Aorta (tissue), 5 donors: ENCODE measurements around the gene BPHL. TPM values are rescaled to one million over a fixed set of nuclear protein-coding genes. Genes with fewer than 3 reads are reported as not detected.

Experiments
- ATAC-seq: fragments of 200-7000 bp; cut with Tn5 transposase; one replicate; pipeline ENCODE4 v1.9.1; 2022; ENCODE audit warnings: moderate library complexity; ENCODE audit not compliant: low FRiP score
- DNase-seq, 2 donors: peaks; one replicate each; pipeline ENCODE4 v3.0.0-alpha.2; 2020
- H3K27ac ChIP-seq, 2 donors: one replicate each; pipeline ENCODE4 v1.5.1; 2013; ENCODE audit warnings: low read length in 2 of 2, mild to moderate bottlenecking in 2 of 2, moderate library complexity in 2 of 2, control low read depth in 1 of 2, inconsistent platforms in 1 of 2, low read depth in 1 of 2
- H3K27me3 ChIP-seq, 2 donors: one replicate each; pipeline ENCODE4 v1.6.1; 2013; ENCODE audit warnings: control low read depth in 1 of 2, low read length in 1 of 2, mild to moderate bottlenecking in 1 of 2, moderate library complexity in 1 of 2; ENCODE audit not compliant: insufficient read depth in 2 of 2, control insufficient read depth in 1 of 2
- H3K36me3 ChIP-seq, 2 donors: one replicate each; pipeline ENCODE4 v1.6.1; 2013; ENCODE audit warnings: control low read depth in 1 of 2, low read length in 1 of 2, mild to moderate bottlenecking in 1 of 2; ENCODE audit not compliant: insufficient read depth in 2 of 2, control insufficient read depth in 1 of 2
- H3K4me1 ChIP-seq, 2 donors: one replicate each; pipeline ENCODE4 v1.6.1; 2013; ENCODE audit warnings: low read length in 2 of 2, control low read depth in 1 of 2, mild to moderate bottlenecking in 1 of 2, moderate library complexity in 1 of 2; ENCODE audit not compliant: insufficient read depth in 2 of 2, control insufficient read depth in 1 of 2
- H3K4me3 ChIP-seq, 2 donors: one replicate each; pipeline ENCODE4 v1.5.1; 2013; ENCODE audit warnings: low read length in 2 of 2, control low read depth in 1 of 2, mild to moderate bottlenecking in 1 of 2
- H3K9me3 ChIP-seq: one replicate; pipeline ENCODE4 v1.6.1; 2013; ENCODE audit warnings: mild to moderate bottlenecking, low read length; ENCODE audit not compliant: control insufficient read depth
- WGBS, 2 donors: extraction: QIAGEN DNeasy Blood & Tissue Kit; methylation state at CpG; one replicate each; pipeline ENCODE4 v1.1.7; 2013; 5-methylcytosine and 5-hydroxymethylcytosine counted together
- intact Hi-C, 2 donors: fragments of 100-400 bp; cut with DNase I; formaldehyde crosslinking; loops; one replicate each; pipeline versions ENCODE4 v1.14.2 to v1.15.0; 2022
- polyA plus RNA-seq, 2 donors: library from polyadenylated mRNA; stranded (reverse); fragments of 200-250 nt; gene quantifications; one replicate each; pipeline ENCODE4 v1.2.3, GENCODE V29; 2013
- total RNA-seq, 2 donors: library from RNA; stranded (reverse); fragmentation: NEBNext Ultra II Directional; extraction: Animal tissue kit (Norgen Biotek cat#: 25700); gene quantifications; one replicate each; pipeline ENCODE4 v1.2.1, GENCODE V29; 2021
- donor health status: healthy with polysubstance abuse.
- donor health status: Bipolar disorder and iron deficiency.
- donor health status: DM: no; HTN: no; CAD: no.
- donor health status: DM: no; HTN: no; CAD: no.
- donor health status: DM: yes; HTN: yes; CAD: no.

BPHL gene
- total and polyA plus RNA-seq, 4 donors: 6.4 to 18.7 (median 15.4) TPM

DNA sequence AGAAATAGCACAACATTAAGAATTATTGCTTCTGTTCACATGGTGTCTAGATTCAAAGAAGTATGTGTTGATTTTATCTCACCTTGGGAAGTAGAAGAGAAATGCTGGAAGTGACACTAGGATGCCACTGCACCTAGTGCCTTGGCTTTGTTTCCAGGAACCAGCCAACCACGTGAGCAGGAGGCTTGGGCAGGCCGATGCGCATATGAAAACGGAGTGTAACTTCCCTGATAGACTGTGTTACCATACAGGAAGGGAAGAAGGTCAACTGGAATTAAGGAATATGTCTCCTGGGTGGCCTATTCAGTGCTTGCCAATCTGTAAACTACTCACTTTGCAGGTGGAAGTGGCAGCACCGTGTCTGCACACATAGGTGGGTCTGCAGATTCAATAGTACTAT lies 80.9 kb downstream of the BPHL start:
- intact Hi-C loops: no loop called here
- Histone ChIP-seq H3K4me3 (no peak overlapping the region), H3K4me1 (no peaks in the 10 kb centered on the region), H3K36me3 (no peaks in the 10 kb centered on the region), H3K9me3 (peaks cover 1% of the 10 kb centered on the region), H3K27ac (no peak overlapping the region), H3K27me3 (no peaks in the 10 kb centered on the region)
- ATAC-seq (no peak), DNase-seq (no peak)
- 90 to 92% methylated on average over 5 of the region's 5 CpGs for WGBS, 2 donors

DNA sequence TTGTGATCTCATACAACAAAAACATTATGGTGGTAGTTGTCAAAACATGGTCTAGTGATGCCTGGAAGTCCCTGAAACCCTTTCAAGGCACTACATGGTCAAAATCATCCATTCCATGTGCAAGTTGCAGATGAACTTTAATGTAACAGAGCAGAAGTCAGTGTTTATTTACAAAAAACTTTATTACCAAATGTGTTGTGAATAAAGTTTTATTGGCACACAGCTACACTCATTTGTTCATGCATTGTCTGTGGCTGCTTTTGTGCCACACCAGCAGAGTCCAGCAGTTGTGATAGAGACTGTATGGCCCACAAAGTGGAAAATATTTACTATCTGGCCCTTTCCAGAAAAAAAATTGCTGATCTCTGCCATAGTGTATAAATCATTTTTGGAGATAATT lies 82.2 kb downstream of the BPHL start:
- Histone ChIP-seq H3K36me3 (no peaks in the 10 kb centered on the region), H3K27me3 (no peaks in the 10 kb centered on the region), H3K9me3 (peaks cover 3% of the 10 kb centered on the region), H3K4me1 (no peaks in the 10 kb centered on the region), H3K4me3 (no peak overlapping the region), H3K27ac (no peak overlapping the region)
- intact Hi-C loops: no loop called here
- ATAC-seq: no peak
- DNase-seq: no peak

DNA sequence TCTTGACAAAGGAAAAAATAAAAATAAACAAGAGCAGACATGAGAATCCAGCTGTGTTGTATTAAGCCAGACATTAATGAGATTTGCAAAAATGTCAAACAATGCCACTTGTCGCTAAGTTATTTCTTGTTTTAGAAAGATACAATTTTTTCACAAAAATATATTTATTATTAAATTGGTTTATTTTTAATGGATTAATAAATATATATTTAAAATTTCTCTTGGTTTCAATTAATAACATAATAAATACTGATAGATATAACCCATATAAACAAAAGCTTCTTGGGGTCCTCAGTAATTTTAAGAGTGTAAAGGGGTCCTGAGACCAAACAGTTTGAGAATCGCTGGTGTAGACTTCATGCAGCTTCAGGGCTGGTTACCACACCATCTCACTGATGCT lies 82.9 kb downstream of the BPHL start:
- peaks cover 3% of the 10 kb centered on the region for H3K9me3 ChIP-seq
- 95 to 100% methylated on average over 2 of the region's 2 CpGs for WGBS, 2 donors

More for the DNA sequence above, 82.9 kb downstream of the BPHL start:
- Histone ChIP-seq H3K36me3 (no peaks in the 10 kb centered on the region), H3K4me1 (no peaks in the 10 kb centered on the region), H3K4me3 (no peak overlapping the region), H3K27ac (no peak overlapping the region), H3K27me3 (no peaks in the 10 kb centered on the region)
- DNase-seq (no peak), ATAC-seq (no peak)
- intact Hi-C loops: no loop called here

Other genes starting within 250 kb of the BPHL start
- gene SERPINB9, start 215.4 kb upstream of the BPHL start, total RNA-seq: 10 to 100 TPM; 11.5 to 14.5 TPM
- 1 to 10 TPM; 4.9 to 5.4 TPM for gene SERPINB9, start 215.4 kb upstream of the BPHL start, polyA plus RNA-seq
- 100 to 1,000 TPM; 111 to 132 TPM for gene SERPINB6, start 147.1 kb upstream of the BPHL start, total RNA-seq
- 100 to 1,000 TPM; 174 to 243 TPM for gene SERPINB6, start 147.1 kb upstream of the BPHL start, polyA plus RNA-seq
- gene NQO2, start 118.8 kb upstream of the BPHL start, total RNA-seq: 10 to 100 TPM; 23.2 to 40.3 TPM
- gene NQO2, start 118.8 kb upstream of the BPHL start, polyA plus RNA-seq: 10 to 100 TPM; 58.6 to 58.9 TPM
- gene RIPK1, start 50.2 kb upstream of the BPHL start, total RNA-seq: 10 to 100 TPM; 23.1 to 27.3 TPM
- 10 to 100 TPM in 1 of 2 donors, 1 to 10 TPM in 1; 9.9 to 21.8 TPM for gene RIPK1, start 50.2 kb upstream of the BPHL start, polyA plus RNA-seq
- 10 to 100 TPM; 33.7 to 40.0 TPM for gene TUBB2A, start 38.8 kb downstream of the BPHL start, total RNA-seq
- 10 to 100 TPM; 16.9 to 39.4 TPM for gene TUBB2A, start 38.8 kb downstream of the BPHL start, polyA plus RNA-seq
- gene TUBB2B, start 108.9 kb downstream of the BPHL start, total RNA-seq: 1 to 10 TPM; 5.6 to 6.3 TPM
- 1 to 10 TPM; 2.8 to 4.3 TPM for gene TUBB2B, start 108.9 kb downstream of the BPHL start, polyA plus RNA-seq
- gene PSMG4, start 140.2 kb downstream of the BPHL start, total RNA-seq: 10 to 100 TPM; 12.0 to 24.3 TPM
- 10 to 100 TPM; 27.7 to 38.2 TPM for gene PSMG4, start 140.2 kb downstream of the BPHL start, polyA plus RNA-seq